Mammary microvascular endothelial cell (primary cell): ENCODE measurements around the gene PIH1D1. TPM values are rescaled to one million over a fixed set of nuclear protein-coding genes. Genes with fewer than 3 reads are reported as not detected.

Source experiments
- total RNA-seq: library from RNA; depleted of rRNA; stranded (reverse); fragments of >200 nt; gene quantifications from 2 replicates; pipeline ENCODE4 v1.2.3, GENCODE V29; 2015

The PIH1D1 gene
- total RNA-seq = 82.1 and 96.8 TPM in 2 replicates

DNA sequence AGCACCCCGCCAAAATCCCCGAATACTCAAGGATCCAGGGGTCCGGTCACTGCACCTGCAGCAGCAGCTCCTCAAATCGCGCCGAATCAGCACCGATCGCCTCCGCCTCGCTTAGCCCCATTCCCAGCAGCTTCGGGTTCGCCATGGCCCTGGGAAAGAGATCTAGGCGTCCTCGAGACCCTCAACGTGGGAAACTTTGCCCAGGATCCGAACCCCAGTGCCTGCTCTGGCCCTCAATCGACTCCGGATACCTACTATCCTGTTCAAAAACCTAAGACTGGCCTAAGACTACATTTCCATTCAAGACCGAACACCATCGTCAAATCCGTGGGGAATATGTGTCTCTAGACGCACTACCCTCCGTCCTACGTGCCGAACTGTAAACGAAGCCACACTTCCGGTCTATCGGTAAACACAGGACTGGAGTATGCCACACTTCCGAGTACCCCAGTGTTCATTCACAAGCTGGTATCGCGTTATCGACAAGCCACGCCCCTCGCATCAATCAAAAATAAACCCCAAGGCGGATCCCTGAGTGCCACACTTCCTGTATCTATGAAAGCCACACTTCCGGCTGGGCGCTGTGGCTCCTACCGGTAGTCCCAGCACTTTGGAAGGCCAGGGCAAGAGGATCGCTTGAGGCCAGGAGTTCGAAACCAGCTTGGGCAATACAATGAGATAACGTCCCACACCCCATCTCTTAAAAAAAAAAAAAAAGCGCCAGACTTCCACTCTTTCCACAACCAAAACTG is at the start of gene PIH1D1:
Gene PIH1D1 (minus strand): TSS at position 385 of the 752 bp plus-strand sequence. CDS start 240 bp downstream, at position 145.

GRCh38 chr19:49487277-49488045 is 35.8 kb upstream of the PIH1D1 start, which contains the start of gene RPL13A:
TSS of gene RPL13A (plus strand) at chr19:49487608. CDS start at chr19:49487630, 22 bp downstream.

DNA sequence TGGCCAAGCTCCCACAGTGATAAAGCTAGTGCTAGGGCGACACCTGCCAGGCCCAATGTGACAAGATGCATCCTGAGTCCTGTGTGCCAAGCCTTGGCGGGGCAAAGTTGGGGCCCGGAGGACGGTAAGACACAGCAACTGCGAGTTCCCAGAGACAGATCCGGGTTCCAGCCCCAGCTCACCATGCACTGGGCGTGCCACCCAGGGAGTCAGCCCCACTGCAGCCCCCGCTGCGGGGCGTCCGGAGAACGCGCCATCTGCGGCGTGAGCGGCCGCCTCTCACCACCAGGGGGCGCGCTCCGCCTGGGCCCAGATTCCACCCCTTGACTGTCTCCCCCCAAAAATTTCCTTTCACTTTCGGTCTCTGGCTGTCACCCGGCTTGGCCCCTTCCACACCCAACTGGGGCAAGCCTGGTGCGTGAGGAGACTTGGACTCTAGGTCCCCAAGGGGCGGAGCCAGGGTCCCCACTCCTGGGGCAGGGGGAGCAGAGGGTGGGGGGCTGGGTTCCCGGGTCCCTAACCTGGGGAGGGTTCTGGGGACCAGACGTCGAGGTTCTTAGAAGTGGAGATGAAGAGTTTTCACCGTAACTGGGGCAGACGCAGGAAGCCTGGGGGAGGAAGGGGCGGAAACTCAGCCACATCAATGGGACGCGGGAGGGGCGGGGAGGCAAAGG is 22.4 kb upstream of the PIH1D1 start, which contains the start of gene FLT3LG:
Gene FLT3LG (plus strand): TSS at position 348 of the 674 bp plus-strand sequence. CDS start 425 bp downstream, outside the sequence.

DNA sequence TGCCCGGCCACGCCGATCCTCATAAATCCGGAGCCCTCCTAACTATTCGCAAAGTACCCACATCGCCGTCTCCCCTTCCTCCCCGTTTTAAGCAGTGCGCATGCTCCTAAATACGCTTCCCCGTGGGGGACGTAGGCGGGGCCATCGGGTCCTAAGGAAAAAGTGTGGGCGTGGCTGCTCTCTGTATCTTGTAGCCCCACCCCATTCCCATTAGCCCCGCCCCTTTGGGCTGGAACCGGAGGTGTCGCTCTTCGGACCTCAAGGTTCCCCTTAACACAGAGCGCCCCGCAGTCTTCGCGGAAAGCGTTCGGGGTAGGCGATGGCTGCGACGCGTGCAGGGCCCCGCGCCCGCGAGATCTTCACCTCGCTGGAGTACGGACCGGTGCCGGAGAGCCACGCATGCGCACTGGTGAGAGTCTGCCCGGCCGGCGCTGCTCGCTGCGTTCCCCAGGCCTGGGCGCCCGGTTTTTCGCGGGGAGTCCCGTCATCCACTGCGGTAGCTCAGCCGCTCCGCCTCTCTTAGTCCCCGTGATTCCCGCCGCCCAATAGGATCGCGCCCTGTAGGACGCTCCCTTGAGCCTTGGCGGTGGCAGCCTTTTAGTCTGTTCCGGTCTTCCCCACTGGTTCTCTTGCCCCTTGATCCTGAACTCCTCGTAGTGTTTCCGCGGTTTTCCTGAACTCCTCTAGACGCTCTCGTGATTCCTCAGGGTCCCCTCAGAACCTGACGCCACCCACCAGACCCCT is 1.6 kb upstream of the PIH1D1 start, which contains the start of gene ALDH16A1:
Gene ALDH16A1 (plus strand): TSS at position 213 of the 744 bp plus-strand sequence. CDS start 107 bp downstream, at position 320.

DNA sequence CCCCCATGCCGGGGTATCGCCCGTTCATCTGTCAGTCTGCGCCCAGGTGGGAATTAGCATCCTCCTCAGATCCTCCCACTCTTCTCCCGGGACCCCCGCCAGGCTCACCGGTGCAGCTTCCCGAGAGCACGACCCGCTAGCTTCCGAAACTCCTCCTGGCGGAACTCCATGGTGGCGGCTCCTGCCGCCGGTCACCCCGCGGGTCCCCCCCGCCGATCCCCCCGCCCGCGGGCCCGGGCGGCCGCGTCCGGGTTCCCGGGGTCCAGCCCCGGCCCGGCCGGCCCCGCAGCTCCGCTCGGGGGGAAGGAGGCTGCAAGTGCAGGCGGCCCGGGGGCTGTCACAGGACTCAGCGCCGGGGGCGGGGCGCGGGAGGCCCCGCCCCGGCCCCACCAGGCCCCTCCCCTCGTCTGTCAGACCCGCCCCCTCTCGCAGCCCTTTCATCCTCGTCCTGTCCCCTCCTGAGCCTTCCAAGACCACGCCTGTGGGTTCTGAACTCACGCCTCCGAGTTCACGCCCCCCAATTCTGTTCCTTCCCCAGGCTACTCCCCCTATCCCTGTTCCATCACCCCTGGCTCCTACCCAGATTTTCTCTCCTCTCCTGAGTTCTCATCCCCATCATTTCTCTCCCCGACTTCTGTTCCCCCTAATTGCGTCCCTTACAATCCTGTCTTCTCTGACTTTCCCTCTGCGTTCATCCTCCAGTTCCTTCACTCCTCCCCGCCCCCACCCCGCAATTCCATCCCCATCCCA is 10.2 kb downstream of the PIH1D1 start, which contains the start of gene SLC17A7:
Gene SLC17A7 (minus strand): TSS at position 318 of the 750 bp plus-strand sequence. CDS start 148 bp downstream, at position 170.

GRCh38 chr19:49425178-49425577 is 26.4 kb downstream of the PIH1D1 start, which contains the start of gene GFY:
TSS of gene GFY (plus strand) at chr19:49425388. CDS start at chr19:49426431, 1,043 bp downstream.

GRCh38 chr19:49423071-49423984 is 28.3 kb downstream of the PIH1D1 start, which contains the start of gene PTH2:
TSS of gene PTH2 (minus strand) at chr19:49423441. CDS start at chr19:49423339, 102 bp downstream.

Other genes starting within 250 kb of the PIH1D1 start
- gene SLC6A16, start 126.6 kb downstream of the PIH1D1 start, total RNA-seq = 0.07 and 0.10 TPM in 2 replicates
- gene CD37, start 116.4 kb downstream of the PIH1D1 start, total RNA-seq = not detected in 2 replicates
- 56.6 and 65.2 TPM in 2 replicates for gene TEAD2, start 89.4 kb downstream of the PIH1D1 start, total RNA-seq
- not detected in 2 replicates for gene DKKL1, start 87.9 kb downstream of the PIH1D1 start, total RNA-seq
- not detected in 2 replicates for gene KASH5, start 63.6 kb downstream of the PIH1D1 start, total RNA-seq
- not detected in 2 replicates for gene PTH2, start 28.4 kb downstream of the PIH1D1 start, total RNA-seq
- gene GFY, start 26.4 kb downstream of the PIH1D1 start, total RNA-seq = not detected in 2 replicates
- gene SLC17A7, start 10.3 kb downstream of the PIH1D1 start, total RNA-seq = under 0.01 and 0.05 TPM in 2 replicates
- 51.6 and 62.2 TPM in 2 replicates for gene ALDH16A1, start 1.4 kb upstream of the PIH1D1 start, total RNA-seq
- gene FLT3LG, start 22.4 kb upstream of the PIH1D1 start, total RNA-seq = 6.1 and 7.9 TPM in 2 replicates
- gene RPL13A, start 35.8 kb upstream of the PIH1D1 start, total RNA-seq = 1,790 and 1,858 TPM in 2 replicates
- 3,468 and 3,616 TPM in 2 replicates for gene RPS11, start 44.6 kb upstream of the PIH1D1 start, total RNA-seq
- gene FCGRT, start 60.8 kb upstream of the PIH1D1 start, total RNA-seq = 60.6 and 63.8 TPM in 2 replicates
- gene RCN3, start 76.2 kb upstream of the PIH1D1 start, total RNA-seq = 26.5 and 34.0 TPM in 2 replicates
- gene NOSIP, start 128.7 kb upstream of the PIH1D1 start, total RNA-seq = 104 and 111 TPM in 2 replicates
- gene PRRG2, start 129.5 kb upstream of the PIH1D1 start, total RNA-seq = 1.1 and 3.3 TPM in 2 replicates
- 6.5 and 8.2 TPM in 2 replicates for gene PRR12, start 139.4 kb upstream of the PIH1D1 start, total RNA-seq
- gene RRAS, start 188.3 kb upstream of the PIH1D1 start, total RNA-seq = 79.1 and 97.7 TPM in 2 replicates
- gene SCAF1, start 190.4 kb upstream of the PIH1D1 start, total RNA-seq = 33.2 and 36.7 TPM in 2 replicates
- 46.5 and 55.2 TPM in 2 replicates for gene IRF3, start 214.0 kb upstream of the PIH1D1 start, total RNA-seq
- 33.2 TPM in 2 replicates for gene BCL2L12, start 214.1 kb upstream of the PIH1D1 start, total RNA-seq
- 329 and 369 TPM in 2 replicates for gene PRMT1, start 225.5 kb upstream of the PIH1D1 start, total RNA-seq
- gene ADM5, start 237.8 kb upstream of the PIH1D1 start, total RNA-seq = 0.33 and 0.49 TPM in 2 replicates
- gene CPT1C, start 239.3 kb upstream of the PIH1D1 start, total RNA-seq = 11.9 and 12.3 TPM in 2 replicates